PC-3 (cell line): ENCODE data around the gene MTG1. TPM values are rescaled to one million over a fixed set of nuclear protein-coding genes. Genes with fewer than 3 reads are reported as not detected.

Experiments used
- ATAC-seq: fragments of 200-7000 bp; cut with Tn5 transposase; 2 replicates; pipeline ENCODE4 v1.9.1; 2020; ENCODE audit warnings: mild to moderate bottlenecking, moderate library complexity
- BruUV-seq: library from RNA; stranded (reverse); fragments of 400-500 nt; replicated peaks from 2 replicates; lab custom pipeline; 2021; lab: Mats Ljungman, UMichigan
- CTCF ChIA-PET: fragments of 300-600 bp; sonication (Branson Sonifier 250); formaldehyde crosslinking; loops from one replicate; lab custom pipeline; 2022; ENCODE audit warnings: antibody characterized with exemption; lab: Charles Lee
- POLR2A ChIA-PET: fragments of 300-600 bp; sonication (Branson Sonifier 250); formaldehyde crosslinking; loops from one replicate; lab custom pipeline; 2022; ENCODE audit warnings: antibody characterized with exemption; ENCODE audit not compliant: unreplicated experiment; lab: Charles Lee
- DNase-seq: peaks from one replicate; pipeline ENCODE4 v3.0.0-alpha.2; 2015
- H2AFZ ChIP-seq: fragments of 300-600 bp; sonication (generic); 2 replicates; pipeline ENCODE4 v1.6.0; 2016; ENCODE audit warnings: antibody characterized with exemption, low read length
- H3F3A ChIP-seq: fragments of 300-600 bp; sonication (generic); one replicate; pipeline ENCODE4 v1.6.0; 2017; ENCODE audit warnings: antibody characterized with exemption, low read length, control low read depth, mild to moderate bottlenecking; ENCODE audit not compliant: unreplicated experiment
- H3K27ac ChIP-seq: fragments of 300-600 bp; sonication (generic); 2 replicates; pipeline ENCODE4 v1.5.1; 2016; ENCODE audit warnings: mild to moderate bottlenecking, low read length
- H3K27me3 ChIP-seq: fragments of 300-600 bp; sonication (generic); 2 replicates; pipeline ENCODE4 v1.6.1; 2016; ENCODE audit warnings: low read length, mixed read lengths
- H3K36me3 ChIP-seq: fragments of 300-600 bp; sonication (generic); 2 replicates; pipeline ENCODE4 v1.6.1; 2016; ENCODE audit warnings: low read depth, mixed run types, low read length, mixed read lengths
- H3K4me1 ChIP-seq: fragments of 300-600 bp; sonication (generic); 2 replicates; pipeline ENCODE4 v1.5.1; 2016; ENCODE audit warnings: low read length; ENCODE audit not compliant: insufficient read depth
- H3K4me2 ChIP-seq: fragments of 300-600 bp; sonication (generic); 2 replicates; pipeline ENCODE4 v1.6.0; 2016; ENCODE audit warnings: low read length
- H3K4me3 ChIP-seq: fragments of 300-600 bp; sonication (generic); 2 replicates; pipeline ENCODE4 v1.5.1; 2016; ENCODE audit warnings: mild to moderate bottlenecking, low read length, mixed read lengths
- H3K79me2 ChIP-seq: fragments of 300-600 bp; sonication (generic); 2 replicates; pipeline ENCODE4 v1.6.1; 2017; ENCODE audit warnings: low read length, mixed read lengths
- H3K9ac ChIP-seq: fragments of 300-600 bp; sonication (generic); 2 replicates; pipeline ENCODE4 v1.6.0; 2016; ENCODE audit warnings: mild to moderate bottlenecking, low read length
- H3K9me2 ChIP-seq: fragments of 300-600 bp; sonication (generic); replicated peaks from 2 replicates; pipeline ENCODE4 v1.6.1; 2016; ENCODE audit warnings: mixed run types, low read length, mixed read lengths
- H3K9me3 ChIP-seq: fragments of 300-600 bp; sonication (generic); 2 replicates; pipeline ENCODE4 v1.6.1; 2016; ENCODE audit warnings: low read length, mixed read lengths
- H4K20me1 ChIP-seq: fragments of 300-600 bp; sonication (generic); 2 replicates; pipeline ENCODE4 v1.6.1; 2016; ENCODE audit warnings: low read length, mixed read lengths
- CTCF ChIP-seq: fragments of 300-600 bp; sonication (generic); conservative IDR thresholded peaks from 2 replicates; pipeline ENCODE4 v1.5.1; 2017; ENCODE audit warnings: antibody characterized with exemption, low read depth, mild to moderate bottlenecking, low read length
- EZH2 ChIP-seq: fragments of 300-600 bp; sonication (generic); IDR thresholded peaks from one replicate; pipeline ENCODE4 v1.6.1; 2017; ENCODE audit warnings: antibody characterized with exemption, mild to moderate bottlenecking, low read length; ENCODE audit not compliant: unreplicated experiment
- EZH2phosphoT487 ChIP-seq: fragments of 300-600 bp; sonication (generic); IDR thresholded peaks from 2 replicates; pipeline ENCODE4 v1.6.1; 2018; ENCODE audit warnings: mild to moderate bottlenecking, antibody characterized with exemption, low read length, borderline replicate concordance
- intact Hi-C: fragments of 100-400 bp; cut with micrococcal nuclease; formaldehyde crosslinking; loops from 2 replicates; pipeline ENCODE4 v1.9.0; 2023
- total RNA-seq: library from RNA; depleted of rRNA; stranded (reverse); fragments of >200 nt; gene quantifications from 2 replicates; pipeline ENCODE4 v1.2.3, GENCODE V29; 2014

The MTG1 gene
- total RNA-seq, 1 experiment from 2014 or later: 39.4 TPM

GRCh38 chr10:133459454-133460207, 65.7 kb downstream of the MTG1 start:
- DNase-seq (no peak), ATAC-seq (no peak)
- ChIA-PET CTCF (no interaction called here), POLR2A (no interaction called here)
- no peaks in the 10 kb centered on the region for H4K20me1 ChIP-seq
- no TSS peak for BruUV-seq
- H3K9me2 ChIP-seq: no peaks in the 10 kb centered on the region
- H3K36me3 ChIP-seq: no peaks in the 10 kb centered on the region
- H3K79me2 ChIP-seq: no peaks in the 10 kb centered on the region
- no peak overlapping the region for H3K9ac ChIP-seq
- no peak overlapping the region for H3K4me2 ChIP-seq
- H3K9me3 ChIP-seq: no peaks in the 10 kb centered on the region
- H3K27me3 ChIP-seq: no peaks in the 10 kb centered on the region
- no peaks in the 10 kb centered on the region for H3F3A ChIP-seq
- intact Hi-C loops: no loop called here
- H3K4me3 ChIP-seq: no peak overlapping the region
- H3K27ac ChIP-seq: no peak overlapping the region
- TF ChIP-seq EZH2phosphoT487: no peak
- no peak for TF ChIP-seq CTCF
- no peak for TF ChIP-seq EZH2
- no peak overlapping the region for H2AFZ ChIP-seq
- H3K4me1 ChIP-seq: no peaks in the 10 kb centered on the region

- ChIA-PET CTCF (no interaction called here), POLR2A (no interaction called here)
- H3F3A ChIP-seq: no peaks in the 10 kb centered on the region
- no peaks in the 10 kb centered on the region for H3K27me3 ChIP-seq
- no peaks in the 10 kb centered on the region for H3K79me2 ChIP-seq
- H3K9me2 ChIP-seq: no peaks in the 10 kb centered on the region
- no peak overlapping the region for H3K27ac ChIP-seq
- intact Hi-C loops: no loop called here
- no peak overlapping the region for H3K9ac ChIP-seq
- H3K4me3 ChIP-seq: no peak overlapping the region
- H3K9me3 ChIP-seq: no peaks in the 10 kb centered on the region
- no peak overlapping the region for H2AFZ ChIP-seq
- no peaks in the 10 kb centered on the region for H3K36me3 ChIP-seq
- no peaks in the 10 kb centered on the region for H3K4me1 ChIP-seq
- no peak for ATAC-seq
- no peaks in the 10 kb centered on the region for H4K20me1 ChIP-seq
- no TSS peak for BruUV-seq
- no peak for DNase-seq
- TF ChIP-seq EZH2phosphoT487 (no peak), CTCF (no peak)
- H3K4me2 ChIP-seq: no peak overlapping the region
Observed at GRCh38 chr10:133460208-133460769, 66.3 kb downstream of the MTG1 start.

- DNase-seq: no peak
Observed at GRCh38 chr10:133461027-133461426, 67.1 kb downstream of the MTG1 start.

More at GRCh38 chr10:133461027-133461426, 67.1 kb downstream of the MTG1 start:
- H3K9me3 ChIP-seq: no peaks in the 10 kb centered on the region
- H3K79me2 ChIP-seq: no peaks in the 10 kb centered on the region
- no peak for ATAC-seq
- H4K20me1 ChIP-seq: no peaks in the 10 kb centered on the region
- no peak overlapping the region for H2AFZ ChIP-seq
- no peak overlapping the region for H3K9ac ChIP-seq
- no peaks in the 10 kb centered on the region for H3K4me1 ChIP-seq
- H3K27ac ChIP-seq: no peak overlapping the region
- H3K9me2 ChIP-seq: no peaks in the 10 kb centered on the region
- ChIA-PET POLR2A (no interaction called here), CTCF (no interaction called here)
- TF ChIP-seq EZH2 (no peak), EZH2phosphoT487 (no peak), CTCF (no peak)
- no peak overlapping the region for H3K4me3 ChIP-seq
- no peaks in the 10 kb centered on the region for H3F3A ChIP-seq
- H3K27me3 ChIP-seq: no peaks in the 10 kb centered on the region
- BruUV-seq: no TSS peak
- H3K4me2 ChIP-seq: no peak overlapping the region
- intact Hi-C loops: no loop called here
- no peaks in the 10 kb centered on the region for H3K36me3 ChIP-seq
